Effector CD4-positive, alpha-beta T cell (primary cell): ENCODE results near the gene ZNF282.
"Not testable (repeated sequence)": the region's sequence is repeated elsewhere in the genome, so short reads cannot be mapped to it uniquely, and the experiment has no call there.

ENCODE experiments used
- DNase-seq: peaks from one replicate; pipeline ENCODE4 v3.0.0-alpha.2; 2020

The ZNF282 gene

GRCh38 chr7:149261316-149261828 is 66.0 kb downstream of the ZNF282 start:
- DNase-seq: no peak

DNA sequence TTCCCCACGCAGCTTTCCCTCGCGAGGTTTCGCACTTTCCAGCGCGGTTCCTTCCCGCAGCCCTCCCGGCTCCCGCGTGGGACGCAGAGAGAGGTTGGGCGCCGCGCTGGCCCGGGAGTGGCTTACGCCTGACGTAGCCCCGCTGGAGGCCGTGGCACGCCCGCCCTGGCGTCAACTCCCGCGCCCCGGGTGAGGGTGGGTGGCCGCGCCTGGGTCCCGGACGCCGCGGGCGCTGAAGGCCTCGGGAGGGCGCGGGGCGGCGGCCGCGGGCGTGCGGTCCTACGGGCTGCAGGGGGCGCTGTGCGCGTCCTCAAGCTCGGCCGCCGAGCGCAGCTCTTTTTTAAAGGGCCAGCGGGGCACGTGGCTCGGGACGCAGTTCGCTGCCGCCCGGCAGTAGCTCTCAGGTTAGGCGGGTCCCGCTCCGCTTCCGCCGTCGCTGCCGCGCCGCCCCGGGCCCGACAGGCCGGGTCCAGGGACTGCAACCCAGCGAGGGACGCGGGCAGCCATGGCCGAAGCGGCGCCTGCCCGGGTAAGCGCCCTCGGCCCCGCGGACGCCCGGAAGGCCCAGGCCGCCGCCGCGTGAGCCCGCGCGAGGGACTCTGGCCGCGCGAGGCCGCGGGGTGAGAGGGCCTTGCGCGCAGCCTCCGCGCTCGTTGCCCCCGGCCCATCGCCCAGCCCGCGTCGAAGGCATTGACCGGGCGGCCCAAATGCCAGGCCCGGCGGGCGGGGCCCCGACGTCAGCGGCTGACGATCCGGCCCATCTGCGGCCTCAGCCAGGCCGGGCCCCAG is 66.7 kb downstream of the ZNF282 start, which contains the start of gene ZNF783:
Gene ZNF783 (plus strand): TSS at position 368 of the 789 bp plus-strand sequence. CDS start 138 bp downstream, at position 506.
- peak; percentile 76 for DNase-seq

DNA sequence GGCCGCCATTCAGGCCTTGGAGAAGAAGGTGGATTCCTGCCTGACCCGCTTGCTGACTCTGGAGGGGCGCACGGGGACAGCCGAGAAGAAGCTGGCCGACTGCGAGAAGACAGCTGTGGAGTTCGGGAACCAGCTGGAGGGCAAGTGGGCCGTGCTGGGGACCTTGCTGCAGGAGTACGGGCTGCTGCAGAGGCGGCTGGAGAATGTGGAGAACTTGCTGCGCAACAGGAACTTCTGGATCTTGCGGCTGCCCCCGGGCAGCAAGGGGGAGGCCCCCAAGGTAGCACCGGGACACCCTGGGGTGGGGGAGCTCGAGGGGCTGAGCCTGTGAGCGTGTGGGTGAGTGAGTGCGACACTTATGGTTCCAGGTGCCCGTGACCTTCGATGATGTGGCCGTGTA is 71.1 kb downstream of the ZNF282 start:
- no peak for DNase-seq

- no peak for DNase-seq
These were observed 72.4 kb downstream of the ZNF282 start for GRCh38 chr7:149267733-149268132.

DNA sequence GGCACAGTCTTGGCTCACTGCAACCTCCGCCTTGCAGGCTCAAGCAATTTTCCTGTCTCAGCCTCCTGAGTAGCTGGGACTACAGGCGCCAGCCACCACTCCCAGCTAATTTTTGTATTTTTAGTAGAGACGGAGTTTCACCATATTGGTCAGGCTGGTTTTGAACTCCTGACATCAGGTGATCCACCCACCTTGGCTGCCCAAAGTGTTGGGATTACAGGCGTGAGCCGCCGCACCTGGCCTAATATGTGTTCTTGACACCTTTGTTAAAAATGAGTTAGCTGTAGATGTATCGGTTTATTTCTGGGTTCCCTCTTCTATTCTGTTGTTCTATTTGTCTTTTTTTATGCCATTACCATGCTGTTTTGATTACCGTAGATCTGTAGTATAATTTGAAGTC is 79.1 kb downstream of the ZNF282 start:
- DNase-seq: not testable (repeated sequence)
